Neural cell (in vitro differentiated cells): ENCODE data around the gene ICA1.

Experiments used
- CTCF ChIP-seq: fragments of 450-650 bp; IDR thresholded peaks from 2 replicates; pipeline ENCODE4 v1.5.1; 2014; ENCODE audit warnings: antibody characterized with exemption, mild to moderate bottlenecking, moderate library complexity; ENCODE audit not compliant: poor library complexity, severe bottlenecking
- EZH2 ChIP-seq: fragments of 200-600, 300-800 bp; shearing (Covaris generic), sonication (generic); IDR thresholded peaks from 2 replicates; pipeline ENCODE4 v1.6.1; 2014; ENCODE audit warnings: antibody characterized with exemption, low read length, borderline replicate concordance, mild to moderate bottlenecking; ENCODE audit not compliant: insufficient read depth, poor library complexity, severe bottlenecking
- MXI1 ChIP-seq: fragments of 450-650 bp; conservative IDR thresholded peaks from 2 replicates; pipeline ENCODE4 v1.6.1; 2014; ENCODE audit warnings: antibody characterized with exemption, mild to moderate bottlenecking; ENCODE audit not compliant: poor library complexity, severe bottlenecking
- POLR2AphosphoS5 ChIP-seq: IDR thresholded peaks from 2 replicates; pipeline ENCODE4 v1.6.1; 2012
- RAD21 ChIP-seq: fragments of 450-650 bp; conservative IDR thresholded peaks from 2 replicates; pipeline ENCODE4 v1.6.1; 2014; ENCODE audit warnings: antibody characterized with exemption, mild to moderate bottlenecking, moderate library complexity
- REST ChIP-seq: IDR thresholded peaks from 2 replicates; pipeline ENCODE4 v1.6.1; 2012; ENCODE audit warnings: borderline replicate concordance
- SMC3 ChIP-seq: fragments of 450-650 bp; conservative IDR thresholded peaks from 2 replicates; pipeline ENCODE4 v1.6.1; 2014; ENCODE audit warnings: antibody characterized with exemption, mild to moderate bottlenecking, moderate library complexity; ENCODE audit not compliant: poor library complexity

- TF ChIP-seq EZH2 (no peak), RAD21 (no peak), CTCF (no peak), POLR2AphosphoS5 (no peak), REST (no peak), MXI1 (no peak), SMC3 (no peak)
Observed at GRCh38 chr7:8305104-8305503, 43.1 kb upstream of the ICA1 start.
